ENCODE data around the gene BCL2L15. TPM values are rescaled to one million over a fixed set of nuclear protein-coding genes. Genes with fewer than 3 reads are reported as not detected.

BCL2L15 gene
- total and polyA plus RNA-seq, 10 of the 15 experiments (the other 5 are each of a cell fraction or from before 2014, with no cell fraction given) = 0.42 to 1.2 (median 0.59) TPM

DNA sequence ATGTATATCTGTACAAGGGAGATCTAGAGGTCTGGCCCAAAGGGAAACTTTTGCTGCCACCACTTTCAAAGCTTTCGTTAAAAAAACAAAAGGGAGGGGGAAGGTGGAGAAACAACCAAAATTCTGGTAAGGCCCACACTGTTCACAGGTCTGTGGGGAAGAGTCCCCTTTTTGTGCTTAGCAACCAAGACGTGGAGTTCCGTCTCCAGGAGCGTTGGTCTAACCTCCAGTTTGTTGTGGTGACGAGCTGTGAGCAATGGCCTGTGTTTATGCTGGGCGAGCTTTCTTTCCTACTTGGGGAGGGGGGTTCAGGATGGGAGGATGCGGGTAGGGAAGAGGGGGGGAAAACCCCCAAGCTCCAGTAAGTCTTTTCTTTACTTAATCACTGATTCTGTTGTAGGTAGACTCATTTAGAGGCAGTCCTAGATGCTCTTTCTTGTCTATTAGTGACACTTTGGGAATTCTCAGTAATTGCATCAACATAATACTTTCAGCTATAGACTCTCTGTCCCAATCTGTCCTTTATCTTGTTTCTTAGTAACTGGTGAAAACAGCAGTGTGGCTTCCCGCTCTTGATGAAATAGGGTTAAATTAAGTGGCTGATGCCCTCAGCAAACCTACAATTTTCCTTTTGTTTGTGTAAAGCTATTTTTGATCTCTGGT, 43.2 kb upstream of the BCL2L15 start (continued):
- TF ChIP-seq, protein P1, sequence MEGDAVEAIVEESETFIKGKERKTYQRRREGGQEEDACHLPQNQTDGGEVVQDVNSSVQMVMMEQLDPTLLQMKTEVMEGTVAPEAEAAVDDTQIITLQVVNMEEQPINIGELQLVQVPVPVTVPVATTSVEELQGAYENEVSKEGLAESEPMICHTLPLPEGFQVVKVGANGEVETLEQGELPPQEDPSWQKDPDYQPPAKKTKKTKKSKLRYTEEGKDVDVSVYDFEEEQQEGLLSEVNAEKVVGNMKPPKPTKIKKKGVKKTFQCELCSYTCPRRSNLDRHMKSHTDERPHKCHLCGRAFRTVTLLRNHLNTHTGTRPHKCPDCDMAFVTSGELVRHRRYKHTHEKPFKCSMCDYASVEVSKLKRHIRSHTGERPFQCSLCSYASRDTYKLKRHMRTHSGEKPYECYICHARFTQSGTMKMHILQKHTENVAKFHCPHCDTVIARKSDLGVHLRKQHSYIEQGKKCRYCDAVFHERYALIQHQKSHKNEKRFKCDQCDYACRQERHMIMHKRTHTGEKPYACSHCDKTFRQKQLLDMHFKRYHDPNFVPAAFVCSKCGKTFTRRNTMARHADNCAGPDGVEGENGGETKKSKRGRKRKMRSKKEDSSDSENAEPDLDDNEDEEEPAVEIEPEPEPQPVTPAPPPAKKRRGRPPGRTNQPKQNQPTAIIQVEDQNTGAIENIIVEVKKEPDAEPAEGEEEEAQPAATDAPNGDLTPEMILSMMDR (IDR thresholded peaks at IDR 0.05 in 2 of 3, conservative IDR thresholded peaks at IDR 0.05 in 1 of 3; ENCODE audit: control insufficient read depth in 2 of 3, extremely low read depth in 1 of 3, insufficient read depth in 1 of 3, low read depth in 3 of 3, low read length in 3 of 3) = no peak
- TF ChIP-seq RUNX3 (IDR thresholded peaks at IDR 0.05; ENCODE audit: low read length) = 0 out of 2 replicates have a peak, but pooled peaks have one; percentile 23

DNA sequence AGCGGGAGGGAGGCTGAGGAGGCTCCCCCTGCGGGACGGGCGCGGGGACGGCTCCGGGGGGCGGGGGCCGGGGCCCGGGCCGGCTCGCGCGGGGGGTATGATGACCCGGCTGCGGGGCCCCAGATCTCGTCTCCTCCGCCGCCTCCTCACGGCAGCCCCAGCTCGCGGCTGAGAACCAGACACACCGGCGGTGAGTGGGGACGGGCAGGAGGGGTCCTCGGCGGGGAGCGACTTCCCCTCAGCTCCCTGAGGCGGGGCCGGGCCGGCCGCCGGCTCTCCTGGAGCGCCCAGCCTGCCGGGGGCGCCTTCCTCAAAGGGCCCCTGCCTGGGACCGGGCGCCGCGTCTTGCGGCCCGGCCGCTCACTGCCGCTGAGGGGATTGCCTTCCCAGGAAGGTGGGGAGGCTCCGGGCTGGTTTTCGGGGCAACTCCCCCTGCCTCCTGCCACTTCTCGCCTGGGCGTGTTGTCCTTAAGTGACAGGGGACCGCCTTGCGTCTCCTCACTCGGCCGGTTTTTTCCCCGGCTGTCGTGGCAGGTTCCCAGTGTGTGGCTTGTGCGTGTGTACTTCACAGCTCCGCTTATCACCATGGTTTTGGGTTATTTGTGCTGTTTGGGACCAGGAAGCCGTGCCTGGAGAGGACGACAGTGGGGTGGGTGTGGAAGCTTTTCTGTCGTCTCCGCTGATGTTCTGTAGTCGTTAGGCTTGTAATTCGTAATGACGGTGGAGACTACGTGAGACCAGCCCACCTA, 42.5 kb upstream of the BCL2L15 start:
- FAIRE-seq = no peak
- Histone ChIP-seq H4K20me1 (ENCODE audit: control insufficient read depth, insufficient read depth) (no peaks in the 10 kb centered on the region), H3K79me2 (ENCODE audit: control insufficient read depth, insufficient read depth, low read length) (peaks cover 55% of the 10 kb centered on the region), H3K36me3 (ENCODE audit: control insufficient read depth in 2 of 2, insufficient read depth in 2 of 2, low read length in 1 of 2) (no peaks in the 10 kb centered on the region), H3K27ac (ENCODE audit: control insufficient read depth, insufficient read depth) (peak overlapping the region; percentile 97), H3K4me1 (ENCODE audit: control insufficient read depth, insufficient read depth, low read length) (peaks cover 4% of the 10 kb centered on the region), H3K27me3 (replicated peaks in 1 of 2; ENCODE audit: control insufficient read depth in 2 of 2, insufficient read depth in 2 of 2, low read length in 1 of 2) (no peaks in the 10 kb centered on the region), H2AFZ (ENCODE audit: control insufficient read depth, low read depth, low read length) (peak overlapping the region; percentile 67), H3K4me3 (peak overlapping the region; percentile 78), H3K9me3 (replicated peaks; ENCODE audit: control insufficient read depth, insufficient read depth, low read length) (no peaks in the 10 kb centered on the region), H3K4me2 (ENCODE audit: control insufficient read depth, insufficient read depth) (peak overlapping the region; percentile 64), H3K9ac (ENCODE audit: control insufficient read depth, insufficient read depth, low read length) (peak overlapping the region; percentile 84)
- RAD21 ChIA-PET (ENCODE audit: unreplicated experiment) = interaction anchor here (0.5 to 4.9 kb wide), 32 partner anchors 11 to 1126 kb away, joined by 3 to 46 read pairs (median 7); partner anchors contain the start of genes AP4B1, DCLRE1B, OLFML3 and PHTF1
- CTCF ChIA-PET = interaction anchor here (0.5 to 6.1 kb wide), 30 partner anchors 11 to 580 kb away, joined by 3 to 44 read pairs (median 6); partner anchors contain the start of genes AP4B1, DCLRE1B and OLFML3
- intact Hi-C loops (cut with micrococcal nuclease; ENCODE audit: unreplicated experiment) (loop anchor here (1.0 to 5.0 kb wide), 3 partner anchors 25 to 171 kb away; partner anchors contain the start of genes DCLRE1B and PHTF1), in situ Hi-C loops (cut with MboI) (loop anchor here (5.0 kb wide), 1 partner anchor 98 kb away; no protein-coding TSS in a partner anchor)
- peak; percentile 50 for ATAC-seq
- 2% methylated on average over 43 of the region's 64 CpGs for WGBS (ENCODE audit: insufficient coverage, insufficient replicate concordance, low lambda C conversion rate, missing lambda C conversion rate)
- SMC1A ChIA-PET (ENCODE audit: uncharacterized antibody, unreplicated experiment) = interaction anchor here (0.6 to 11.9 kb wide), 32 partner anchors 9 to 790 kb away, joined by 3 to 103 read pairs (median 6); partner anchors contain the start of genes AP4B1, DCLRE1B, OLFML3 and PHTF1
- no TSS peak for BruUV-seq (replicated peaks)
- DNase-seq (ENCODE audit: low read depth, low spot score) = no peak
- POLR2A ChIA-PET = interaction anchor here (0.6 to 5.4 kb wide), 21 partner anchors 9 to 889 kb away, joined by 3 to 65 read pairs (median 4); partner anchors contain the start of genes AP4B1, DCLRE1B and RSBN1
- TF ChIP-seq ZBED1 (IDR thresholded peaks at IDR 0.05; ENCODE audit: borderline replicate concordance) = no peak
- no peak for TF ChIP-seq ZNF207 (IDR thresholded peaks at IDR 0.05; ENCODE audit: borderline replicate concordance)
- no peak for TF ChIP-seq IKZF1 (conservative IDR thresholded peaks at IDR 0.05)
- TF ChIP-seq CHD2 (IDR thresholded peaks at IDR 0.05; ENCODE audit: borderline replicate concordance, low read depth, low read length) = peak; percentile 38
- no peak for TF ChIP-seq SMC3 (IDR thresholded peaks at IDR 0.05; ENCODE audit: borderline replicate concordance, low read length)
- TF ChIP-seq YY1 (IDR thresholded peaks at IDR 0.05; ENCODE audit: low read depth, low read length) = no peak
- TF ChIP-seq MYB (IDR thresholded peaks at IDR 0.05; ENCODE audit: borderline replicate concordance, low read depth, low read length) = no peak
- no peak for TF ChIP-seq MEF2B (IDR thresholded peaks at IDR 0.05; ENCODE audit: partially characterized antibody, poor library complexity, severe bottlenecking)
- TF ChIP-seq STAT1 (conservative IDR thresholded peaks at IDR 0.05) = no peak
- TF ChIP-seq, protein P2, sequence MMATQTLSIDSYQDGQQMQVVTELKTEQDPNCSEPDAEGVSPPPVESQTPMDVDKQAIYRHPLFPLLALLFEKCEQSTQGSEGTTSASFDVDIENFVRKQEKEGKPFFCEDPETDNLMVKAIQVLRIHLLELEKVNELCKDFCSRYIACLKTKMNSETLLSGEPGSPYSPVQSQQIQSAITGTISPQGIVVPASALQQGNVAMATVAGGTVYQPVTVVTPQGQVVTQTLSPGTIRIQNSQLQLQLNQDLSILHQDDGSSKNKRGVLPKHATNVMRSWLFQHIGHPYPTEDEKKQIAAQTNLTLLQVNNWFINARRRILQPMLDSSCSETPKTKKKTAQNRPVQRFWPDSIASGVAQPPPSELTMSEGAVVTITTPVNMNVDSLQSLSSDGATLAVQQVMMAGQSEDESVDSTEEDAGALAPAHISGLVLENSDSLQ (IDR thresholded peaks at IDR 0.05) = peak; percentile 85
- TF ChIP-seq, protein P1 (IDR thresholded peaks at IDR 0.05 in 2 of 3, conservative IDR thresholded peaks at IDR 0.05 in 1 of 3; ENCODE audit: control insufficient read depth in 2 of 3, extremely low read depth in 1 of 3, insufficient read depth in 1 of 3, low read depth in 3 of 3, low read length in 3 of 3) = peak in 2 of 3 experiments; percentile 10 to 21; a peak in 2 of 6 replicates
- TF ChIP-seq SIN3A (IDR thresholded peaks at IDR 0.05; ENCODE audit: low read depth, low read length) = peak; percentile 75; the same call in 1 of the 2 replicates
- no peak for TF ChIP-seq TBL1XR1 (IDR thresholded peaks at IDR 0.05; ENCODE audit: low read depth, low read length)

Data from GM12878 (cell line).